GM18951 (cell line): ENCODE results near the gene MAPKAPK3.

Source experiments
- POLR2A ChIP-seq: IDR thresholded peaks from 4 replicates; pipeline ENCODE4 v1.6.1; 2011; ENCODE audit warnings: mild to moderate bottlenecking; ENCODE audit not compliant: insufficient read length, insufficient read depth; ENCODE audit errors: extremely low read depth
- in situ Hi-C: fragments of 300-500 bp; cut with MboI; formaldehyde crosslinking; loops from one replicate; pipeline ENCODE4 v1.12.0; 2022; ENCODE audit warnings: low sequenced_read_pairs, mixed read lengths, inconsistent platforms; ENCODE audit not compliant: unreplicated experiment

MAPKAPK3 gene

DNA sequence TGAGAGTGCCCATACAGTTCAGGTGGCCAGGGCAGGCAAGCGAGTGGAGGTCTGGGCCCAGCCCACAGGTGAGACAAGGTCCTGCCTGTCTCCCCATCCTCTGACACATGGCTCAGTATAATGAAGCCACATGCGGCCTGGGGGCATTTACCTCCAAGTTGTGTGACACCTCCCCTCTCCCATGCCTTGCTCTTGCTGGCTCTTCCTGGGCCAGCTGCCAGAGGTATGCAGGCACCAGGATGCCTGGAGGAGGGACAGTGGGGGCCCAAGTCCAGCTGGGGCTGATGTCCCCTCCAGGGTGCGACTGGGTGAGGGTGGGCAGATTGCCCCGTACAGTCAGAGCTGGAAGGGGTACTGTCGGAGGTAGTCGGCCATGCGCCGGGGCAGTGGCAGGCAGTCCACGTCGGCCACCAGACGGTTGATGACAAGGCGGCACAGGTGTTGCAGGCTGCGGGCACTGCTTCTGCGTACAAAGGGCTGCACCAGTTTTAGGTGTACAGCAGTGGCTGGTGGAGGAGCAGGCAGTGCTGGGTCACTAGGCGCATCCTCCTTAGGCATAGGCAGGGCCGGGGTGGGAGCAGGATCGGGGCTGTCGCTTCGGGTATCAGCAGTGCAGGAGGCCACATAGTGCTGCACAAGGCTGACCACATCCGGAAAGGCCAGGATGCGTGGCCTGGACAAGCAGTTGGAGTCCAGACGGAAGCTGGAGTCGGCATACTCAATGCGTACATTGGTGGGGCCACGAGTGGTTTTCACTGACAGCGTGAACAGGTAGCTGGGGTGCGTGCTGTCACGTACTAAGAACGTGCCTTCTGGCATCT lies 9.5 kb upstream of the MAPKAPK3 start:
- TF ChIP-seq POLR2A = no peak
- in situ Hi-C loops = loop anchor here (25.0 kb wide), 1 partner anchor 780 kb away; the partner anchor contains the start of genes MANF and RBM15B

DNA sequence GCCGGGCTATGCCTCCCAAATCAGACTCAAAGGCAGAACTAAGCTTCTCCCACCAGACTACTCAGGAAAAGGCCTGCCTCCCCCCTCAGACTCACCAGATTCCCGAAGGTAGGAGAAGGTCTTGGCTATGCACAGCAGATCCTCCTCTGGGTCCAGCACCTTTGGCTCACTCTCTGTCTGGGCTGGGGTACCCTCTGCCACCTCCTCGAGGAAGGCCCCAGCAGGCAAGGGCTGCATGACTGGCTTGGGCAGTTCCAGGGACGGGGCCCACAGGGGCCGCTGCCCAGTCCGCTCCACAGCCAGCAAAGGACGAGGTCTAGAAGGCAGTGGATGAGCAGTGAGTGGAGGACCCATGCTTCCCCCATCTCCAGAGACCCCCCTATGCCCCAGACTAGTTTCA lies 8.7 kb upstream of the MAPKAPK3 start:
- TF ChIP-seq POLR2A = no peak
- in situ Hi-C loops = loop anchor here (25.0 kb wide), 1 partner anchor 779 kb away; the partner anchor contains the start of genes MANF and RBM15B

DNA sequence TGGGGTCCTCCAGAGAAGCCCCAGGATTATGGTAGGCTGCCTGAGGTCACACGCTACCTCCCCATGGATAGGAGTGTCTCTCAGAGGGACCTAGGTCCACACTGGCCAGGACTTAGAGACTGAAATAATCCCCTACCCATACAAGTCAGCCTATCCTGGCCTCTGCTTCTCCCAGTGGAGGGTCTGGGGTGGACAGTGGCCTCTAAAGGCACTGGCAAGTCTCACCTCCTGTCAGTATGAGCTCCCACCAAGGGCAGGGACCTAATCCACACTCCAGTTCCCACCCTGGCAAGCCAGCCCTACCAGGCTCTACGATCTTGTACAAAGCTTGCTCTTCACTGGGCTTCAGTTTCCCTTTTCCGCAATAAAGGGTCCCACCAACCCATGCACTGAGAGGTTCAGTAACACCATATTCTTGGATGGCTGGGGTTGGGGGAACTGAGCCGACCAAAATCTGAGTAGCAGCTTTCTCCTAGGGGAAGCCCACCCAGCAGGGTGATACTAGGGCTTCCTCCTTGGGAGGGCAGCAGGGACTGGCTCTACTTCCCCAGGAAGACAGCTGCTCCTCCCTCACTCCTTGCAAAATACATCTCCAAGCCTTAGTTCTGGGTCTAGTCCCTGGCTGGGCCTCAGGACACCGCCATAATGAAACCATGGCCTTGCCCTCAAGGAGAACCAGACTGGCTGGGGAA lies 7.7 kb upstream of the MAPKAPK3 start:
- no peak for TF ChIP-seq POLR2A
- in situ Hi-C loops = loop anchor here (25.0 kb wide), 1 partner anchor 778 kb away; the partner anchor contains the start of genes MANF and RBM15B

DNA sequence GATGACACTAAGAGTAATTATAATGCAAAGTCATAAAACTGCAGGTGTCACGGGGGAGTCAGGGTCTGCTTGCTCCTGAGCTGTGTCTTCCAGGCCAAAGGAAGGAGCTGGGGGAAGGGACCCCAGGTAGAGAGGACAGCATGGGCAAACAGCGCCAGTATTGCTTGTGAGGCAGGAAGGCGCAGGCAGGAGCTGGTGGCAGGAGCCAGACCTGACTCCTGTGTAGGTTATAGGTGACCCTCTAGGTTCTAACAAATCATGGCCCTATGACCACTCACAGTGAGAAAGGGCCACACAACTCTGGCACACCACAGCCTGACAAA lies 7.2 kb upstream of the MAPKAPK3 start:
- TF ChIP-seq POLR2A = no peak
- in situ Hi-C loops = loop anchor here (5.0 to 25.0 kb wide), 2 partner anchors 37 to 778 kb away; partner anchors contain the start of genes MANF and RBM15B

DNA sequence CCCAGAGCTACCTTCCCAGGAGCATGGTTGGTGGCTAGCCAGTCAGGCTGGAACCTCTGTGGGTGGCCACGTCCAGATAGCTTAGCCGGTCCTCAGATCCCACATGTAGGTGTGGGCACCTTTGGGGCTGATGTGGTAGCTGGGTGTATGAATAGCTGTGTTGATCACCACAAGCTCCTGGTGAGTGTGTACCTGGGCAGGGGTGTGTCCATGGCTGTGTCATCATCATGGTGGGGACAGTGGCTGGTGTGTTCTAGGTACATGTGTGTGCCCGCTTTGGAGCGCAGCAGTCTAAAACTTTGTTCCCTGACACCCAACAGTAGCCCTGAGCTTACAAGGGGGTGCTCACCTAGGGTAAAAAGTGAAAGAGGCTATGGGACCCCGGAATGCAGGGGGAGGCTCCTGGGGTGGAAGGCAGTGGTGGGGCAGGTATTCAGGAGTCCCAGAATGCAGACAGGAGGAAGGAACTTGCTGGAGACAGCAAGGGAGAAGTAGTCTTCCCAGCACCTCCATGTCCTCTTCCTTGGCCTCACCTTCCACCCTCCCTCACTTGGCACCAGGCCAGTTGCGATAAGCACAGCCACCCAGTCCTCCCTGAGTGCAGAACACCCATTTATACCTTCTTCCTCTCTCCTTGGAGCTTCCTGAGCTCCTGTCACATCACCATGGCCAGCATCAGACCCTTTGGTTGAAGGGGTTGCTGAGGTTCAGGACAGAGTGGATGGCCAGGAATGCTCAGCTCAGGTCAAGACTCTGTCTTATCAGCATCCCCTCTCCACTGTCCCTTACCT lies 6.6 kb upstream of the MAPKAPK3 start:
- in situ Hi-C loops = loop anchor here (5.0 to 25.0 kb wide), 2 partner anchors 38 to 777 kb away; partner anchors contain the start of genes MANF and RBM15B
- no peak for TF ChIP-seq POLR2A

DNA sequence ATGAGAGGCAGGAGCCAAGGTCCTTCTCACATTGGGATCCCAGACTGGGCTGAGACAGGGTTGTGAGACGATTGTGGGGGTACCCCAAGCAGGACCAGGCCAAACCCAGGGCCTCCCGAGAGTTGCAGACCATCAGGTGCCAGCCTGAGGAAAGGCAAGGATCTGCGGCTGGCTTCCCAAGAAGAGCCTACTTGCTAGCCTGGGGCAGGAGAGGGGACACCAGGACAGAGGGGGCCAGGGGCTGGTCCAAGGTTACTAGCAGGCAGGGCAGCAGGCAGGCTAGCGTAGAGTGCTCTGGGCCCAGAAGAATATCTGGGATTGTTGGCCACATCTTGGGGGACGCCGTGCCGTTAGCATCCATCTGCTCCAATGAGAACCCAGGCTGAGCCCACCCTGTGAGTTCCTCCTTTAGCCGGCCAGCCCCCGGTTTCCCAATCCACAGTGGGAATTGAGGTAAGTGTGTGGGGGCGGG lies 5.9 kb upstream of the MAPKAPK3 start:
- in situ Hi-C loops = loop anchor here (5.0 to 25.0 kb wide), 2 partner anchors 39 to 776 kb away; partner anchors contain the start of genes MANF and RBM15B

DNA sequence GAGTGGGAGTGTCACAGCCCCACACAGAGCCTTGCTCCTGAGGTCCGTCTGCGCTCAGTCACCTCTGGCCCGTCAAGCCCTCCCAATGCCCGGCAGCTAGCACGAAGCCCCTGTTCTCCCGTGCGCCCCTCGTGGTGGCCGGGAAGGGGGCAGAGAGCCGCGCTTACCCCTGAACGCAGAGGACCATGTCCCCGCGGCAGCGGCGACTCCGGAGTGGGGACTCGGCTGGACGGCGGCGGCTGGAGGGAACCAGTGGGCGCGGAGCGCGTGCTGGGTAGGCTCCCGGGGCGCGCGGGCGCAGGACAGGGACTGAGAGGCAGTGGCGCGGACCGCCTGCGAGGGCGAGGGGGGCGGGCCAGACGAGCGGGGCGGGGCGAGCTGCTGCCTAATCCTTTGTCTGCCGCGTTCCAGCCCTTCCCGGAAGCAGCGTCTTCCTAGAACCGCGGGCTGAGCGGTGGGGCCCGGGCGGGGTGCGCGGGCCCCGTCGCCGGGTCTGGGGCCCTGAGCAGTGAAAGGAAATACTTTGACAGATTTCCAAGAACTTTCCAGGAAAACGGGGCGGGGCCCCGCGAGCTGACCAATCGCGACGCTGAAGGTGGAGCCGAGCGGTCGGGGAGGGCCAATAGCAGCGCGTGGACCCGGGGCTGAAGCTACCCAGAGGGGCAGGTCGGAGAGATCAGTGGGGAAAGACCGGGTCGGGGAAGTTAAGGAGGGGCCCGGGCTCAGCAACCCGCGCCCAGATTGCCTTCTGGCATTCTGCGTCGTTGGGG lies 5.3 kb upstream of the MAPKAPK3 start, which contains the start of gene CISH:
Gene CISH (minus strand): TSS at position 311 of the 770 bp plus-strand sequence. CDS start 124 bp downstream, at position 187.
- in situ Hi-C loops = loop anchor here (5.0 to 25.0 kb wide), 2 partner anchors 39 to 776 kb away; partner anchors contain the start of genes MANF and RBM15B
- peak; percentile 72 for TF ChIP-seq POLR2A

More for the DNA sequence above, 5.9 kb upstream of the MAPKAPK3 start:
- no peak for TF ChIP-seq POLR2A

DNA sequence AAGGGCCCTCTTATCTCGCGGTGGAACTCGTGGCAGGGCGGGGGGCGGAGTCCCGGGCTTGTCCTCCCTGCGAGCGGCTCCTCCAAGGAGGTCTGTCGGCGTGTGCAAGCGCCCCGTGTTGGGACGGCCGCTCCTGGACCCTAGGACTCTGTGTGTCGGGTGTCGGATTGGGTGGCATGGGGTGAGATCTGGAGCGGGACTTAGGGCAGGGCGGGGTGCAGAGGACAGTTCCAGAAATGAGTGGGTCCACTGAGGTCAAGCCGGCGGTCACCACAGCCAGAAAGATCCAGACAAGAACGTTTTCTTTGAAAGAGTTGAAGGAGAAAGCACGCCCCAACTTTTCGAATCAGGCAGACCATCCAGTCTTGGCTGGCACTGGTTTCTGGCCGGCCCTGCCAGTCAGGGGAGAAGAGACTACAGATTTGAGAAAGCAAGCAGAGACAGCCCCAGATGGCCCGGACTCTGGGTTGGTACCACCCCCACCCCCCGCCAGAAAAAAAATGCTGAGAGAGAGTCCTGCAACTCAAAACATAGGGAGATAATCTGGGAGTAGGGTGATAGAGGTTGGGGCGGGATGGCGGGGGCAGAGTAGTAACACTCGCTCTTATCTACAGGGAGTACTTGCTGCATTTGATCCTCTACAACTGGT lies 4.6 kb upstream of the MAPKAPK3 start:
- in situ Hi-C loops = loop anchor here (5.0 to 25.0 kb wide), 2 partner anchors 40 to 775 kb away; partner anchors contain the start of genes MANF and RBM15B
- TF ChIP-seq POLR2A = peak; percentile 5

DNA sequence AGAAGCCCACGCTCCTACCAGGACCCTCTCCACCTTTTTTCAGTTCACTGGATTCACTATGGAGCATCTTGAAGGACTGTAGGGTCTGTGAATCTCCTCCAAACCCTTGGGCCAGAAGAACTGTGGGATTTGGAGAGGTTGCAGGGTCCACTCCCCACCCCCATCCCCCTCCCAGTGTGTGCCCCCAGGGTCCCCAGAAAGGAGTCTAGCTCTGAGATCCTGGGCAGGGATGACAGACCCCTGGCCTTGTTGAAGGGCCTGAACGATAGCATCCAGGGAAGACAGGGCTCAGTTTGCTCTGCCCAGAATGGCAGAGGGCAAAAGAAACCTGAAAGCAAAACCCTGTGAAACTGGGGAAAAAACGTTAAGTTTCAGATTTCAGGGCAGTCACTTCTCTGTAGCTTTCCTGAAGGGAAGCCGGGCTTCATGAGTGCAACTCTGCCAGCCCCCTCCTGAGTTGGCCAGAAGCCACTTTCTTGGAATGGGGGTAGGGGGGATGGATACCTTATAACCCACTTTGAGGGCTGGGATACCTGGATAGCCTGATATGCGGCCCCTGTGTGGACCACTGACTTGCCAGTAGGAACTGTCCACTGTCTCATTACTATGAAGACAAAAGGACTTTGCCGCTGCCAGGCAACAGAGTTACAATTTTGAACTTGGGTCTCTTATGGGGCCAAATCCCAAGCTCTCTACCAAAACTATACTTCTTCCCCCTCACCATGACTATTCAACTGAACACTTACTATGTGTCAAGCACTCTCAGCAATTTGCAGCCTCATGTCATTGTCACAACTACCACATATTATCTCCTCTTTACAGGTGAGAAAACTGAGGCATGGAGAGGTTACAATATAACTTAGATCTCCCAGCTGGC lies 3.7 kb upstream of the MAPKAPK3 start:
- TF ChIP-seq POLR2A = no peak
- in situ Hi-C loops = loop anchor here (5.0 to 25.0 kb wide), 2 partner anchors 41 to 774 kb away; partner anchors contain the start of genes MANF and RBM15B

DNA sequence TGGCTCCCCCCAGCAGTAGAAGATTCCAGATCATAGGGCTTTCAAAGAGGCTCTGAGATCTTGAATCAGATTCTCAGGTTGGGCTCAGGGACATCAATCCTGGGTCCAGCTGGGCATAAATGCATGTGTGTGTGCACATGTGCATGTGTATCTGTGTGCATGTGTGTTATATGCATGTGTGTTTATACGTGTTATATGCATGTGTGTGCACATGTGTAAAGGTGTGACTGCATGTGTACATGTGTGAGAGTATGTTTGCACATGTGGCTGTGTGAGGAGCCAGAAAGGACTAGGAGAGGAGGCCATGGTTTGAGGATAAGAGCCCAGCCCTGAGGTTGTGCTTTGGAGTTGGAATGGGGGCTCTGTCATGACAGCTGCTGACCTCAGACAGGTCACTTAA lies 1.8 kb upstream of the MAPKAPK3 start:
- in situ Hi-C loops = loop anchor here (25.0 kb wide), 1 partner anchor 772 kb away; the partner anchor contains the start of genes MANF and RBM15B

More for the DNA sequence above, 1.8 kb upstream of the MAPKAPK3 start:
- TF ChIP-seq POLR2A = no peak
